Pancreas (tissue), 10 donors: ENCODE measurements around the gene SYN1. TPM values are rescaled to one million over a fixed set of nuclear protein-coding genes. Genes with fewer than 3 reads are reported as not detected.

ENCODE experiments used
- ATAC-seq, 4 donors: fragments of 200-7000 bp; cut with Tn5 transposase; one replicate each; pipeline versions ENCODE4 v1.8.0 to v1.9.1; 2020; ENCODE audit warnings: mild to moderate bottlenecking in 4 of 4, moderate library complexity in 4 of 4
- DNase-seq, 6 donors: peaks; one replicate each; pipeline ENCODE4 v3.0.0-alpha.2; 2020
- FAIRE-seq: peaks from 2 replicates; lab custom pipeline; 2012; peaks lifted over from hg19 to GRCh38; lab: Jason Lieb, UNC
- H3K27ac ChIP-seq, 4 donors: fragments of 200-600 bp; sonication (generic); 1 replicate in 3 of 4; 2 replicates in 1 of 4; pipeline versions ENCODE4 v1.5.0 to v1.8.0; 2020
- H3K27me3 ChIP-seq, 4 donors: fragments of 200-600 bp; one replicate each; pipeline ENCODE4 v1.8.0; 2021
- H3K36me3 ChIP-seq, 3 donors: fragments of 200-600 bp; sonication (generic) in 1 of 3; one replicate each; pipeline versions ENCODE4 v1.5.0 to v1.8.0; 2020 to 2021
- H3K4me1 ChIP-seq, 3 donors: fragments of 200-600 bp; one replicate each; pipeline ENCODE4 v1.8.0; 2021
- H3K4me3 ChIP-seq, 4 donors: fragments of 200-600 bp; sonication (generic) in 2 of 4; one replicate each; pipeline versions ENCODE4 v1.5.0 to v1.8.0; 2020 to 2021
- H3K9me3 ChIP-seq, 4 donors: fragments of 200-600 bp; one replicate each; pipeline ENCODE4 v1.8.0; 2021
- WGBS, 2 donors: extraction: QIAGEN DNeasy Blood & Tissue Kit; methylation state at CpG; one replicate each; pipeline ENCODE4 v1.1.7; 2013; 5-methylcytosine and 5-hydroxymethylcytosine counted together
- intact Hi-C, 3 donors: fragments of 100-400 bp; cut with DNase I; formaldehyde crosslinking; loops; one replicate each; pipeline versions ENCODE4 v1.11.1 to v1.14.2; 2022
- polyA plus RNA-seq, 2 donors: library from polyadenylated mRNA; stranded (reverse); fragments of 200-250 nt; gene quantifications; one replicate each; pipeline ENCODE4 v1.2.3, GENCODE V29; 2013
- total RNA-seq, 6 donors: library from RNA; stranded (reverse); fragmentation: NEBNext Ultra II Directional in 4 of 6; extraction: Animal tissue kit (Norgen Biotek cat#: 25700) in 4 of 6; gene quantifications; one replicate each; pipeline versions ENCODE4 v1.2.1 to v1.2.4, GENCODE V29; 2021 to 2023
- TF ChIP-seq, protein P1 (sequence below), 4 donors: fragments of 200-600 bp; sonication (generic) in 3 of 4; IDR thresholded peaks; one replicate each; pipeline versions ENCODE4 v1.5.0 to v1.8.0; 2021; ENCODE audit warnings: antibody characterized with exemption in 4 of 4
- donor health status: healthy with polysubstance abuse.
- donor health status: DM: no; HTN: no; CAD: no; lungs with moderate emphysema.
- donor health status: DM: no; HTN: no; CAD: no.
- donor health status: control.
- donor health status: control.
- donor health status: Bipolar disorder and iron deficiency.
- donor health status: DM: yes; HTN: yes; CAD: no.
- donor health status: DM: no; HTN: no; CAD: no.
- donor health status: DM: no; HTN: no; CAD: no.
- donor health status: DM: yes; HTN: yes; CAD: no.

SYN1 gene
- total and polyA plus RNA-seq, 8 donors: 0.47 to 10.3 (median 1.5) TPM

DNA sequence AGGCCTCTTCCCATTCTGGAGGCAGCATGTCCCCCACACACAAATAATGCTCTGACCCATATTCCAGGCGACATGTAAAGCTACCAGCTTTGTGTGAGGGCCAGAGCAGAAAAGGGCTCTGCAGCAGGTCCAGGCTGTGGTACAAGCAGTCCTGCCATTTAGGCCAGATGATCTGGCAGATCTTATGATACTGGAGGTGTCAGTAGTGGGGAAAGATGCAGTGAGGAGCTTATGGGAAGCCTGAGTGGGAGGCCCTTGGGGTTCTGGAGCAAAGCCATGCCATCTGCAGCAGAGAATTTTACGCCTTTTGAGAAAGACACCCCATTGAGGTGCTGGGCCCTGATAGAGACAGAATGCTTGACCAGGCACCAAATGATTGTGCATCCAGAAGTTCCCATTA lies 7.7 kb downstream of the SYN1 start:
- ATAC-seq (no peak), DNase-seq (no peak), FAIRE-seq (no peak)
- no peaks in the 10 kb centered on the region for H3K9me3 ChIP-seq
- no peaks in the 10 kb centered on the region for H3K27me3 ChIP-seq
- no peaks in the 10 kb centered on the region for H3K4me1 ChIP-seq
- H3K36me3 ChIP-seq: no peaks in the 10 kb centered on the region
- intact Hi-C loops: no loop called here
- TF ChIP-seq, protein P1, sequence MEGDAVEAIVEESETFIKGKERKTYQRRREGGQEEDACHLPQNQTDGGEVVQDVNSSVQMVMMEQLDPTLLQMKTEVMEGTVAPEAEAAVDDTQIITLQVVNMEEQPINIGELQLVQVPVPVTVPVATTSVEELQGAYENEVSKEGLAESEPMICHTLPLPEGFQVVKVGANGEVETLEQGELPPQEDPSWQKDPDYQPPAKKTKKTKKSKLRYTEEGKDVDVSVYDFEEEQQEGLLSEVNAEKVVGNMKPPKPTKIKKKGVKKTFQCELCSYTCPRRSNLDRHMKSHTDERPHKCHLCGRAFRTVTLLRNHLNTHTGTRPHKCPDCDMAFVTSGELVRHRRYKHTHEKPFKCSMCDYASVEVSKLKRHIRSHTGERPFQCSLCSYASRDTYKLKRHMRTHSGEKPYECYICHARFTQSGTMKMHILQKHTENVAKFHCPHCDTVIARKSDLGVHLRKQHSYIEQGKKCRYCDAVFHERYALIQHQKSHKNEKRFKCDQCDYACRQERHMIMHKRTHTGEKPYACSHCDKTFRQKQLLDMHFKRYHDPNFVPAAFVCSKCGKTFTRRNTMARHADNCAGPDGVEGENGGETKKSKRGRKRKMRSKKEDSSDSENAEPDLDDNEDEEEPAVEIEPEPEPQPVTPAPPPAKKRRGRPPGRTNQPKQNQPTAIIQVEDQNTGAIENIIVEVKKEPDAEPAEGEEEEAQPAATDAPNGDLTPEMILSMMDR (IDR thresholded peaks at IDR 0.05): no peak
- H3K27ac ChIP-seq: no peak overlapping the region
- no peak overlapping the region for H3K4me3 ChIP-seq
- WGBS, 2 donors: 60 to 86% methylated on average over 2 of the region's 2 CpGs

GRCh38 chrX:47611489-47611888 lies 8.2 kb downstream of the SYN1 start:
- ATAC-seq: no peak
- H3K4me1 ChIP-seq: no peaks in the 10 kb centered on the region
- intact Hi-C loops: no loop called here
- TF ChIP-seq, protein P1 (IDR thresholded peaks at IDR 0.05): no peak
- no peaks in the 10 kb centered on the region for H3K9me3 ChIP-seq
- FAIRE-seq: no peak
- no peaks in the 10 kb centered on the region for H3K27me3 ChIP-seq
- H3K4me3 ChIP-seq: no peak overlapping the region
- WGBS, 2 donors: 71 to 78% methylated on average over 2 of the region's 2 CpGs
- no peak for DNase-seq
- no peak overlapping the region for H3K27ac ChIP-seq
- no peaks in the 10 kb centered on the region for H3K36me3 ChIP-seq

GRCh38 chrX:47610511-47610910 lies 9.1 kb downstream of the SYN1 start:
- no peaks in the 10 kb centered on the region for H3K27me3 ChIP-seq
- no peaks in the 10 kb centered on the region for H3K9me3 ChIP-seq
- TF ChIP-seq, protein P1 (IDR thresholded peaks at IDR 0.05): no peak
- intact Hi-C loops: no loop called here
- 80 to 87% methylated on average over 4 of the region's 4 CpGs for WGBS, 2 donors
- H3K36me3 ChIP-seq: no peaks in the 10 kb centered on the region
- H3K4me3 ChIP-seq: no peak overlapping the region
- H3K4me1 ChIP-seq: no peaks in the 10 kb centered on the region
- FAIRE-seq: no peak
- no peak for ATAC-seq
- no peak for DNase-seq
- no peak overlapping the region for H3K27ac ChIP-seq

GRCh38 chrX:47608130-47608810 lies 11.4 kb downstream of the SYN1 start:
- no peaks in the 10 kb centered on the region for H3K9me3 ChIP-seq
- H3K4me1 ChIP-seq: no peaks in the 10 kb centered on the region
- peaks cover 0 to 3% (median 0%) of the 10 kb centered on the region in 4 donors for H3K27me3 ChIP-seq
- 51 to 63% methylated on average over 9 of the region's 9 CpGs for WGBS, 2 donors
- no peak for FAIRE-seq
- intact Hi-C loops: no loop called here
- ATAC-seq: no peak
- no peak for DNase-seq
- no peak overlapping the region for H3K4me3 ChIP-seq
- TF ChIP-seq, protein P1 (IDR thresholded peaks at IDR 0.05): no peak
- H3K36me3 ChIP-seq: no peaks in the 10 kb centered on the region
- H3K27ac ChIP-seq: no peak overlapping the region

GRCh38 chrX:47607091-47607490 lies 12.6 kb downstream of the SYN1 start:
- FAIRE-seq: no peak
- intact Hi-C loops: no loop called here

More at GRCh38 chrX:47607091-47607490, 12.6 kb downstream of the SYN1 start:
- peaks cover 0 to 3% (median 0%) of the 10 kb centered on the region in 4 donors for H3K27me3 ChIP-seq
- no peaks in the 10 kb centered on the region for H3K4me1 ChIP-seq
- ATAC-seq (no peak), DNase-seq (no peak)
- no peaks in the 10 kb centered on the region for H3K36me3 ChIP-seq
- H3K27ac ChIP-seq: no peak overlapping the region
- no peaks in the 10 kb centered on the region for H3K9me3 ChIP-seq
- TF ChIP-seq, protein P1 (IDR thresholded peaks at IDR 0.05): no peak
- H3K4me3 ChIP-seq: no peak overlapping the region
